GM21526 (cell line): Measurements from ENCODE around the gene LRMDA.

Experiments used
- ATAC-seq: cut with Tn5 transposase; IDR thresholded peaks from one replicate; pipeline ENCODE4 v1.9.1; 2021; ENCODE audit warnings: moderate library complexity; ENCODE audit not compliant: unreplicated experiment, low FRiP score

Gene LRMDA

DNA sequence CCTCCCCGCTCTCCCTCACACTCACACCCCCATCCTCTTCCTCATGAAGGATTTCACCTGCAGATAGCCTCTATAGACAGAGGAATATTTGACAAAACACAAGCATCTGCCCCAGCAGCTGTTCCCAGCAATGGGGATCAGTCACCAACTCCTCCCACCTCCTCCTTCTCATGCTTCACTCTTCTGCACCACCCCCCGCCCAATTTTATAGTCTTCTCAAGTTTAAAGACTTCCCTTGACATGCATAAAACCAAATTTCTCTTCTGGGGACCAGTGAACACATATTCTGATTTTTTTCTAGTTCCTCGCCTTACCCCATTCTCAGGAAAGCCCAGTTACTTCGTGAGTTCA, 654.4 kb downstream of the LRMDA start:
- ATAC-seq: no peak

GRCh38 chr10:76086170-76086760, 654.8 kb downstream of the LRMDA start:
- no peak for ATAC-seq

DNA sequence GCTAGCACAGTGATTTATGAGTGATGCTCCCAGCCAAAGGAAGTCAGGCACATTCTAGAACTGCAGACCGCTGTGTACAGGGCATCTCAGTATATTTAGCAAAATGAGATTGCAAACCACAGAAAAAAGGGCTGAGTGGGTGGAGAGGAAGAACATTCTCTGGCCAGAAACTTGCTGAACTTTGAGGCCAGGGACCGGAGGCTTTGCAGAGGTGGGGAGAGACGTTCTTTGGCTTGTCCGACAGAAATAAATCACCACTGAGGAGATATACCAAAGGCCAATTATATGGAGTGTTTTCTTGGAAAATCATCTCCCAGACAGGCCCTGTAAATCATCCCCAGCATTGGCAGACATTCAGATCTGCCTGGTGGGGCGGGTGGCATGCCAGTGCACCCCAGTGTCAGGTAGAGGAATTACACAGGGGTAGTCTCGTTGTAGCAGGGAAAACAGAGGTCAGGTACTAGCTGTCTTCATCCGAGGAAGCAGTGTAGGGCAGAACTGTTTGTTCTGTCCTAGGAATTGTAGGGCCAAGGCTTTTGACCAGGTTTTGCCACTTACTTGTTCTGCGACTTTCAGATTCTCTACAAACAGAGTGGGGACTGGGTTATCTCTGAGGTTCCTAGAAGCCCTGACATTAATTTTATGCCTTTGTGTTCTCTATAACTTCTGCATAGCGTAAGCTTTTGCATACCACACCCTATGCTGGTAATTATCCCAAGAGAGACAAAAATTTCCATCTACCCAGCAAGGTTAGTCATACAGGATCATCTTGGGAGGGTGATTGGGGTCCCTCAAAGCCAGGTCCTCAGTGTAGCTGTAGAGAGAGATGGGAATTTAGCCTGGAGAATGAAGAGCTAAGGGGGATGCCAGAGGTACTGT, 655.6 kb downstream of the LRMDA start:
- ATAC-seq: no peak

DNA sequence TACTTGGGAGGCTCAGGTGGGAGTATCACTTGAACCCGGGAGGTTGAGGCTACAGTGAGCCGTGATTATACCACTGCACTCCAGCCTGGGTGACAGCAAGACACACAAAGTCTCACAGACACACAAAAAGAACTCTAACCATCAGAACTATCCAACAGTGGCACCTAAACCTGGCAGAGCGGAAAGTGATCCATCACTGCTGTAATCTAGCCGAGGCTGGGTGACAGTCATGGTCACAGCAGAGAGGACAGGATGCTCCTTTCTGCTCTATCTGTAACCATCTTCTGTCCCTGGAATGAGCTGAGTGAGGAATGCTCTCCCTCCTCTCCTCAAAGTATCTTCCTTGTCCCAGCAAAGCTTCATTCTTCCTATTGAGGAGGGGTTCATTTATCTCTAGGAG, 656.6 kb downstream of the LRMDA start:
- no peak for ATAC-seq

GRCh38 chr10:76088980-76089379, 657.6 kb downstream of the LRMDA start:
- no peak for ATAC-seq

DNA sequence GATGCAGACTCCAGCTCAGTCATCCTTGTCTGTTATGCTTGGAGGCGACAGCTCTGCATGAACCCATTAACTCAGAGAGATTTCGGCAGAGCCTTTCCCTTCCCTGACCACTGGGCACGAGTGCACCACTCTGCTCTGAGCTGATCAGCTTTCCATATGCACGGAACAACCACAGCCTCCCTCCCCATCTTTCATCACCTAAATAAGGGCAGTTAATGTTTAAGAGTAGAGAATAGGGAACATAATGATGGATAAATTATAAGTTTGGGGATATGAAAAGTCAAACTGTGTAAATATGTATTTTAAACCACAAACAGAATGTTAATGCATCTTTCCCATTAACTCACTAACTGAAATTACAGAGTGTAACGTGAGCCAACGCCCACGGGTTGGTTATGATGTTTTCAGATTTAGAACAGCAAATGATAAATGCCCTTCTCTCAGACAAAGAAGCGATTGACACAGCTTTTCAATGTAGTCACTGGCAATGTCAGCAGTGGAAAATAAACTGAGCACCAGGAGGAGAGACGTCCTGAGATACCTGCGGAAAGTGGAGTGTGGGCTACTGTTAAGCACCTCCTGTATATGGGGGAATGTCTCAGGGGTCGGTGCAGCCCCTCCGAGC, 658.2 kb downstream of the LRMDA start:
- no peak for ATAC-seq

GRCh38 chr10:76091926-76092325, 660.5 kb downstream of the LRMDA start:
- ATAC-seq: no peak

DNA sequence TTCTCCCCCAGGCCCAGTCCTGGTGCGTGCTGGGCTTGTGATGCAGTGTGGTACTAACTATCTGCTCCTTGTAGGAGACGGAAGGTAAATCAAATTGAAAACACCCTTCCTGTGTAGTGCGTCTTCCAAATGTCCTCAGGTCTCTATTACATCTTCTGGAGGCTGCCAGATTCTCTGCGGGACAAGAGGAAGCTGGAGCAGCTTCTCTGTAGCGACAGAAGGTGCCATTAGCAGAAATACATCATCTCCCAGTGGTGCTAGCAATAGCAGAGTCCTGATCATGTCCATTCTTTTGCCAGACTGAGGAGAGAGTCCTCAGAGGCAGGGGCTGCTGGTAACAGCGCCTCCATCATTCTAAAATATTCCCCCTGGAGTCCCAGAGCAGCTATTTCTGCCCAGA, 675.2 kb downstream of the LRMDA start:
- no peak for ATAC-seq

GRCh38 chr10:76108563-76109359, 677.3 kb downstream of the LRMDA start:
- ATAC-seq: no peak

GRCh38 chr10:76111404-76111803, 680.0 kb downstream of the LRMDA start:
- ATAC-seq: no peak

- no peak for ATAC-seq
Measured at GRCh38 chr10:76111986-76112825, 680.8 kb downstream of the LRMDA start.

GRCh38 chr10:76112826-76113150, 681.4 kb downstream of the LRMDA start:
- ATAC-seq: no peak

DNA sequence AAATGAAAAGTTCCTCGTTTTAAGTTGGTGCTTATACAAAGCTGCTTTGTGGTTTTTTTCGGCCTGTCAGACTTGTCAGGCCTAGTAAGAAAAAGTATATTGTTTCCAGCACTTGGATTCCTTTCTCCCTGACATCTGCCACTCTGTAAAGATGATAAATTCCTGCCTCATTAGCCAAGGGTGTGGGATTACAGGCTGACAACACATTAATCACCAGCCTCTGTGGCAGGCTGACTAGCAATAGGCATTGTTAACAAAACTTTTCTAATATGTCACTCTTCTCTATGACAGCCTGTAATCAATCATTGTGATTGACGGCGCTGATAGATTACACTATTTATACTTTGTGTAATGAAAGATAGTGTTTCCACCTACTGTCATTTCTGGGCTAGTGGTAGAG, 682.5 kb downstream of the LRMDA start:
- ATAC-seq: no peak

- no peak for ATAC-seq
Measured at GRCh38 chr10:76114581-76115001, 683.2 kb downstream of the LRMDA start.

DNA sequence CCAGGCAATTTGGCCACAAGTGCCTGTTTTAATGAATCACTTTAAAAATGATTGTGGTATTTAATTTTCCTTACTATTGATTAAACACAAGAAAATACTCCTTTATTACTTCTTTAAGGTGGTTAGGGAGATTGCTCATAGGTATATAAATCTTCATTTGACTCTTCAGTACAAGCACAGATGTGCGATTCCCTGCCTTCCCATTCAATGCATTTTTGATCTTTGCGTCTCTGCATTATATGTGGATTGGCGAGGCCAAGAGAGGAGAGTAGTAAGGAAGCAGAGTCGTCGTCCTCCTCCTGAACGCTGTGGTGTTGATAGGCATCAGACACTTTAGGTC, 683.7 kb downstream of the LRMDA start:
- no peak for ATAC-seq

GRCh38 chr10:76115471-76116155, 684.2 kb downstream of the LRMDA start:
- ATAC-seq: no peak

DNA sequence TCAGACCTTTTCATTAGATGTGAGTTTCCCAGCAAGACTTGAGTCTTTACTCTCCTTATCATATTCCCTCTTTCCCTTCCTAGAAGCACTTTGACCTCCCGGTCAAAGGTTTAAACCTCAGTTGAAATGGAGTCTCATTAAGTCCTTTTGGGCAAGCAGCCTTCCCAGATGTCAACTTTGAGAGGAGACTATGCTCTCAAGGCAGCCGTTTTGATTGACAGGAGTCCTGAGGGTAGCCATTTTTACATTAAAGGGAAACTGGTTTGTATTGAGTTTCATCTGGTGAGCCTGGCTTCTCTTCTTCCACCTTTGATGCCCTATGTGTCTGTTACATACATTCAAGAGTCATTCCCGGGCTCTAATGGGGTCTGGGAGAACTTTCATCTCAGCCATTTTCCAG, 685.1 kb downstream of the LRMDA start:
- no peak for ATAC-seq

GRCh38 chr10:76117949-76118348, 686.5 kb downstream of the LRMDA start:
- no peak for ATAC-seq

DNA sequence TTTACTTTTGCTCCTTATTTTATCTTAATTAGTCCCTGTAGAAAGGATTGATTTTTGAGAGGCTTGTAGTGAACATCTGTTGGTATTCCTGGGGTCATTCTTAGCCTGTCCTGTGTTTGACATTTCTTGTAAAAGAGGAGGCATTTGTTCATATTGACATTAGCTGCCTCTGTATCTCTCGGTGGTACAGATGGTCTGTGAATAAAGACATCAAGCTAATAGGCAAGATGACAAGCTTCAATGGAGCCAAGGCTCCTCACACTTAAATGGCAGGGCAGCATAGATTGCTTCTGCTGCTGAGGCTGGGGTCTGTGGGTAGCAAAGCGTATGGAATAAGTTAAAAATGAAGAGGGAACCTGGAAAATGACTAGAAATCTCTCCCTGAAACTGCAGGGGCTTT, 687.6 kb downstream of the LRMDA start:
- no peak for ATAC-seq

- ATAC-seq: no peak
Measured at GRCh38 chr10:76119515-76119914, 688.1 kb downstream of the LRMDA start.
